ENCODE data around the gene CCDC88A.

DNA sequence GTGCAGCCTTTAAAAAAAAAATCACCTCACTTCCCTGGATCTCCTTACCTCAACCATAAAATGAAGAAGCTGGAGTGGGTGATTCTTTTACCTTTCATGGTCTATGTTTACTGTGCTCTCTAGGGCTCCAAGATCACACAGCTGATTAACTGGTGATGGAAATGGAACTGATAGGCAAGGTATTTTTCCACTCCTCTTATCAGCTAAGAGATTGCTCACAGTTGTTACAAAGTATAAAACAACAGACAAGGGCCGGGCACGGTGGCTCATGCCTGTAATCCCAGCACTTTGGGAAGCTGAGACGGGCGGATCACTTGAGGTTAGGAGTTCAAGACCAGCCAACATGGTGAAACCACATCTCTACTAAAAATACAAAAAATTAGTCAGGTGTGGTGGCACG is 172.6 kb downstream of the CCDC88A start:
- no peak for TF ChIP-seq CTCF (IDR thresholded peaks at IDR 0.05; ENCODE audit: extremely low read depth in 1 of 2, insufficient read depth in 1 of 2, low read depth in 1 of 2, low read length in 2 of 2)
- TF ChIP-seq POLR2A (IDR thresholded peaks at IDR 0.05; ENCODE audit: low read depth, low read length) = no peak

Data from endothelial cell of umbilical vein (primary cell).